ENCODE data around the gene MATN4.

The MATN4 gene

DNA sequence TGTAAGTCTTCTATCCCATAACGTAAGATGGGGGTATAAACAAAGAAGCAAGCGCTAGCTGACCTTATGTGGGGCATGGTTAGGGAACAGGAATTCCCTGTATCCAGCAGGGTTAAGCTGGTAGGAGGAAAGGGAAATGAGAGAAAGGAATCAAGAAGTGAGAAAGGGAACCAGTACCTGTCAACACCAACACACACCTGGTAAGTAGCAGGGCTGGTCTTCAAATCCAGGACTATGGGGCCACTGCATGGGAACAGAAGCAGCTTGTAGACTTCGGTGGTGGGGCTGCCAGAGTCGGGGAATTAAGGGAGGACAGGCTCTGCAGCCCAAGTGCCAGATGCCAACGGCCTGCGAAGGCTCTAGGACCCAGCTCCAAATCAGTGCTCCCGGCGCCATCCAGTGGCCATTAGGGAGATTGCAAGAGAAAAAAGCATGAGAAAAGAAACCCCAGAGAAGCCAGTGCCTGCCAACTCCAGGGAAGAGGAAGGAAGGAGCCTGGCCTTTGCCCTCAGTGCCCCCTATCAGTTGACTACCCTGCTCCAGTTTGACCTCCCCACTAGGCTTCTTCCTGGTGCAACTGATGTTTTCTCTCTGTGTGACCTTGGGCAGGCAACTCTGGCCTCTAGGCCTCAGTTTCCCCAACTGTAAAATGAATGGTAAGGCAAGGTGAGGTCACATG lies 17.3 kb downstream of the MATN4 start:
- DNase-seq (ENCODE audit: low read depth in 2 of 2) = peak; percentile 20 to 43

DNA sequence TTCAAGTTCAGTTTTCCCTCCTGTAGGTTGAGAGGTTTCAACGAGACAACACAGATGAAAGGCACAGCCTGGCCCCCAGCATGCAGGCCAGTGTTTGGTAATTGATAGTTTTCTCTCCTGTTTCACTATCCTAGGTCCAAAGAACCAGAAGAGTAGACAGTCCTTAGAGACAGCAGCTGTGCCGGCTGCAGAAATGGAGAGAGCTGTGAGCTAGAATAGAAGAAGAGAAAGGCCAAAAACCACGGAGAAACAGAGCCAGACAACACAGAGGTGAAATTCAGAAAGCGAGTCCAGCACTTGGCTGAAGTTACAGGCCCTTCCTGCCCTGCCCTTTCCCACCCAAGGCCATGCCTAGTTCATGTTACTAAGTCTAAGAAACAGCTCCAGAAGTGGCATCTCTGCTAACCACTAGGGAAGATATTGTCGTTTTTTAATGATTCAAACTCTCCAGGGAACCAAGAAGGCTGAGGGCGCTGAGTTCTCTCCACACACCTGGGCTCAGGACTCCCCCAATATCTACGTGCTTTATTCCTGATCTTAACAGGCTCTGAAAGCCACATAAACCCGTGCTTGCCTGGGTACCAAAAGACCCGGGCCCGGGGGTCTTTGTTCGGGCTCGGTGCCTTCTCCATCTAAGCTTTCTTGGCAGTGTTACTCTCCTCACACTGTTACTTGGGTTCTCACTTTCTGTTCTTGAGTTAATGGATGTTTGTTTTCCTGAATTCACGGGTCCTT lies 18.0 kb downstream of the MATN4 start:
- DNase-seq (ENCODE audit: low read depth in 2 of 2) = no peak

DNA sequence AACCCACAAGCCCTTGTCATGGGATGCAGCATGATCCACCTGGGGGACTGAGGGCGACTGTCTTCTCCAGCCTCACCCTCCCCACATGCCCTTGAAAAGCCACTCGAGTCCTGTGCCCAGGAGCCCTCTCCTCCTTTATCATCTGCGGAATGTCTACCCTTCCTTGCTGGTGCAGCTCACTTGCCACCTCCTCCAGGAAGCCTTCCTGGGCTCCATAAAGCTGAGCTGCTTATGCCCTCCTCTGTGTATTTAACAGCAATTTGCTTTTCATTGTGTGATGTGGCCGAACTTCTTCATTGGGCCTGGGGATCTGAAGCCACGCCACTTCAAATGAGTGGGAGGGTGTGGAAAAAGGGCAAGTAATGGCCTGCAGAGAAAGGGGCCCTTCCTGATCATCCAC lies 19.2 kb downstream of the MATN4 start:
- no peak for DNase-seq (ENCODE audit: low read depth in 2 of 2)

DNA sequence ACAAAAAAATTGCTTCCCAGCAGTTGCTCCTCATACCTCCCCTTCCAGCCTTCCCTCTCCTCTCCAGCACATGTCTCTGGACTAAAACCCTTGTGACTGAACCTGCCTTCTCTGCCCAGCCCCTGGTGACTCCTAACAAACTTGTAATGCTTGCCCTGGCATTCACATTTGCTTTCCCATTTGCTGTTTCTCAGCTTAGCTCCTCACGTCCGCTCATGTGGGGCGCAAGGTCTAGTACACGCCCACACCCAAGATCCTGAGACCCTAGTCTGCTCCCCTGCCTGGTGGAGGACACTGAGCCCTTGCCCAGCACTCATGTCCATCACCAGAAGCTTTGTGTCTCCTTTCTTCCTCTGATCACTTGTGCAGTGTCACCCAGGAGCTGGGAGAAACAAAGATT lies 19.7 kb downstream of the MATN4 start:
- DNase-seq (ENCODE audit: low read depth in 2 of 2) = no peak

DNA sequence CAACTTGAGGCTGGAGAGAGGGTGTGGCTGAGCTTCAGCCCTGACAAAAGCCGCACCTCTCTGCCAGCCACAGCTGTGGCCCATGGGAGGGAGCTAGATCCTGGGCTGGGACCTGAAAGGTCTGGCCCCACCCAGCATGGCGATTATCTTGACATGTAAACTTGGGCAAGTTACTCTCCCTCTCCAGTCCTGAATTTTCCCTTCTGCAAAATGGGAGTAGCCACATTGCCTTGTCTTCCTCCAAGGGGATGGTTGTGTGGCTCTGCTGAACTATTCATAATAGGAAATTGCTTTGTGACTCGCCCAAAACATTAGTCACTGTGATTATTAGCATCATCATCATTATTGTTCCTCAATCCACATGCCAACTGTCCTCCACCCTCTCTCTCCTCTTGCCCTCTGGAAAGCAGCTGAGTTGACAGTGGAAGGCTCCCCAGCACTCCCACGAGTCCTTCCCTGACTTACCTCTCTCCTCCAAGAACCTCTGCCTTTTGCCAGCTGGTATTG lies 24.5 kb downstream of the MATN4 start:
- DNase-seq (ENCODE audit: low read depth in 2 of 2) = no peak

DNA sequence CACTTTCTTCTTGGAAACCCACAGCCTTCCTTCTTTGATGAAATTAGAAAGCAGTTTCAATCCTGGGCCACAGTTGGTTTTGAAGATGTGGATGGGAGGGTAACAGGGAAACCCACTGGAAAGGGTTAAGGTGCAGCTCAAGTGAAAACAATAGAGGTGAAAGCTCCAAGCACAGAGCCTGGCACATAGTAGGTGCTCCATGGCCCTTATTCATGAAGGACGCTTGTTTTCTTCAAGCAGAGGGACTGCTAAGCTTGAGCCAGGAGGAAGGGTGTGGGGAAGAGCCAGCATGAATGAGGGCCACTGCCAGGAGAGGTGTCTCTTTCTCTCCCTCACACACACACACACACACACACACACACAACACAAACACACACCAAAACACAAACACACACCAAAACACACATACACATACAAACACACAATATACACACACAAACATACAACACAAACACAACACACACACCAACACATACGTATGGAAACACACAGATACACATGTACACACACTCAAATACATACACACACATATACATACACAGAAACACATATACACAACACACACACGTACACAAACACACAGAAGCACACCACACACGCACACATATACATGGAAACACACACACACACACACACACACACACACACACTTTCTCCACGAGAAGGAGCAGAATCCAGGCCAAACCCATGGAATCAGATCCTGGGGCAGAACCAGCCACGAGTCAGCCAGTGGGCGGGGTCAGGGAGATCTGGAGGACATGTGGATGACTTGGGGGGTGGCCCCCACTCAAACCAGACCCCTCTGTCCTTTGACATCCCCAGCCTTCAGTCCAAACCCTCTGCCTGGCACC lies 25.2 kb downstream of the MATN4 start:
- DNase-seq (ENCODE audit: low read depth in 2 of 2) = no peak

DNA sequence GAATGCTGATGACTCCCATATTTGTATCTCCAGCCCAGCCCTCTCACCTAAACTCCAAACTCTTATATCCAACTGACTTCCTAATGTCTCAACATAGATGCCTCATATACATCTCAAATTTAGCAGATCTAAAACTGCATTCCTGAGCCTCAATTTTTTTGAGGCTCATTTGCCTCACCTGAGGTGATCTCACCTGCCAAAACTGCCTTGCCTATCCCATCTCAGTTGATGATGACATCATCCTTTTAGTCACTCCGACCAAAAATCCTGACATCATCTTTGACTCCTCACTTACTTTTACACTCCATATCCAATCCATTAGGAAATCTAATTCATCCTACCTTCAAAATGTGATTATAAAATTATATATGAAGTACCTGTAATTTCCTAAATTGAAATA lies 28.1 kb downstream of the MATN4 start:
- no peak for DNase-seq (ENCODE audit: low read depth in 2 of 2)

DNA sequence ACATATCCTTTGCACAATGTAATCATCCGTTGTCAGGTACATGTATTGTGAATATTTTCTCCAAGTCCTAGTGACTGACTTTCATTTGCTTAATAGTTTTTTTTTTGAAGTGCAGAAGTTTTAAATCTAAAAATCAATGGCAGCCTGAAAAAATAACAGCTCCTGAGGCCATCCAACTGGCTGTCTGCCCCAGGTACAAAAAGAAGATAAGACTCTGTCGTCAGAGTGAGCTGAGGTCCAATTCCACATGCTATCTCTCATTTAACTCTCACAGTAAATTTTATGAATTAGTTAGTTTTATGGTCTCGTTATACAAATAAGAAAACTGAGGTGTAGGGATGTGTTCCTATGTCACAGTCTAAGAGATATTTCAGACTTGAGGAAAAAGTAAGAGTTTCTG lies 32.8 kb downstream of the MATN4 start:
- DNase-seq (ENCODE audit: low read depth in 2 of 2) = no peak

DNA sequence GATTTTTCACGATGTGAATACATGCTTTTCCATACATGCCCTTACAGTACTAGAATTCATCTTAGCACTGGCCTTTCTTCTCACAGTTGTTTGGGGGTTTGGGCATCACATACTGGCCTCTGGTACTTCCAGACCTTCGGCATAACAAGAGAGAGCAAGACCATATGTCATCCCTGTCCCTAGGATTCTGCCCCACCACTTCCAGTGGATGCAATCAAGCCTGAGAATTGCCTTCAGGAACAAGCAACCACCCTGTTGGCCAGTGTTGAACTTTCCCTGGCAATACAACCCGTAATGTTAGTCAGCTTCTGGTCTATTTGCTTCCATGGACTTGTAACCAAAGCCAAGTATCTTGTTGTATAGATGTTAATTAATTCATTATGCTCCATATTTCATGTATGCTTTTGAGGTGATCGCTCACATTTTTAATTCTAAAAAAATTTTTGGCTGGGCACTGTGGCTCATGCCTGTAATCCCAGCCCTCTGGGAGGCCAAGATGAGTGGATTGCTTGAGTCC lies 38.3 kb downstream of the MATN4 start:
- DNase-seq (ENCODE audit: low read depth in 2 of 2) = no peak

DNA sequence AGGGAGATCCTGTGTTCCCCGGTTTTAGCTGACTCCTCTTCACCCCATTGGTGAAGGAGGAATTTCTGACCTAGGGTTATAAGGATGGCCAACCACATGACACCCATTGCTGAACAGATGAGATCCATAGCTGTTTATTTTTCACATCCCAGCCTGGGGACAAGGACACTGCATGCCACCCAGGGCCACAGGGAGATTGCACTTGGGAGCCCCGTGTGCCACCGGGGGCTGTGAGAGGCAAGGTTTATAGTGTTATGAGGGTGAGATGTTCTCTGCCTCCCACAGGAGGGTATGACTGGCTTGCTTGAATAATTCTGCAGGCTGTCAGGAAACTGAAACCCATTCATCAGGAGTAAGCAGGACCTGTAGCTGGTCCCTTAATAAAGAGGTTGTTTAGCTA lies 39.0 kb downstream of the MATN4 start:
- no peak for DNase-seq (ENCODE audit: low read depth in 2 of 2)

DNA sequence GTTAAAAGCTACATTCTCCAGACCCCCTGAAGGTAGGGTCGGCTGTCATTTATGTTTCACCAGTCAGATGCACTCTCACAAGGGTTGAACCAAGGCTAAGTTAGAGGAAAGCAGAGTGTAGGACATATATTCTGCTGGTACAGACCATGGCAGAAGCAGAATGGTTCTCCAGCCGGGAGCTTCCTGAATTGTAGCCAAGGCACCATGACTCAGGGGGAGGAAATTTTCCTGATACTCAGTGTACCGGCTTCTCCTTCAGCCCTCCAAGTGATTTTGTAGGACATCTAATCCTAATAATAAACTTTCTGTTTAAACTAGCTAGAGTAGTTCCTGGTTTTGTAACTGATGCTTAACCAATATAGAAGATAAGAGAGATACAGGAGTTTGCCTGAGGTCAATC lies 39.6 kb downstream of the MATN4 start:
- DNase-seq (ENCODE audit: low read depth in 2 of 2) = no peak

DNA sequence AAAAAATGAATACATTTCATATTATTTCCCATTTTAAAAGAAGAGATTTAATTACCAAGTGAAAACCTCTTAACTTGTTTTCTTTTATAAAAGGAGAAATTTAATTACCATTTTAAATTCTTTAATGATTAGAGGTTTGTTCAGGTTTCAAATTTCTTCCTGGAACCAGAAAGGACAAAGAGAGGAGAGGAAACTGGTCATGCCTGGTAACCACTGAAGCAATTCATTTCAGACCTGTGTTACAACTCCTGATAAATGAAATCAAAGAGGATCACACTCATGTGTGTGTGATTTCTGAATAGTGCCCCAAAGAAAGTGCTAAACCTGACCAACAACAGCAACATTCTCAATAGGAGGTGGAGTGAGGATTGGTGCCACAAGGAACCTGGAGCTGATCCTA lies 41.1 kb downstream of the MATN4 start:
- no peak for DNase-seq (ENCODE audit: low read depth in 2 of 2)

DNA sequence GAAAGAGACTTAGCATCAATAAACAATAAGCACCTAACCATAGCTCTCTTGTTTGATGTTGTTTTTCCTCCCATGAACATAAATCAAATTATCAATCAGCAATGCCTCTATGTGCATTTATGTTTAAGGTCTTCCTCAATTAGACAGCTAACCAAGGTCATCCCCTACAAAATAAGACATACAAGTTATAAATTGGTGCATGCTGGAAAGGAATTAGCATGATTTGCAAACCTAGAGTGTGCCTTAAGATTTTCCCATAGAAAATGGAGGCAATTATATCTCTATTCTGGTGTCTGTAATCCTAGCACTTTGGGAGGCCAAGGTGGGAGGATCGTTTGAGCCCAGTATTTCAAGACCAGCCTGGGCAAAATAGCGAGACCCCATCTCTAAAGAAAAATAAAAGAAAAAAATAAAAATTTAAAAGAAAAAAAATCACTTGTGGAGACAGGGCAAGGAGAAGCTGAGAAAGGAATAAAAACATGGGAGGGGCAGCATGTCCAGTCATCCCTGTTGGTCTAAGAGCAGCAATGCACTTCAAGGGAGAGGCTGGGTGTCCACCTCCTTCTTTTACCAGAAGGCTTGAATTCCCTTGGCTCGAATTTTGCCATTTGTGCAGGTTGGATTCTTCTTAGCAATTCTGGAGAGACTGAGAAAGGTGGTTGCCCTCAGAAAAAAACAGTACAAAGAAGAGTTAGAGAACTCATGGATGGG lies 44.4 kb downstream of the MATN4 start:
- no peak for DNase-seq (ENCODE audit: low read depth in 2 of 2)

DNA sequence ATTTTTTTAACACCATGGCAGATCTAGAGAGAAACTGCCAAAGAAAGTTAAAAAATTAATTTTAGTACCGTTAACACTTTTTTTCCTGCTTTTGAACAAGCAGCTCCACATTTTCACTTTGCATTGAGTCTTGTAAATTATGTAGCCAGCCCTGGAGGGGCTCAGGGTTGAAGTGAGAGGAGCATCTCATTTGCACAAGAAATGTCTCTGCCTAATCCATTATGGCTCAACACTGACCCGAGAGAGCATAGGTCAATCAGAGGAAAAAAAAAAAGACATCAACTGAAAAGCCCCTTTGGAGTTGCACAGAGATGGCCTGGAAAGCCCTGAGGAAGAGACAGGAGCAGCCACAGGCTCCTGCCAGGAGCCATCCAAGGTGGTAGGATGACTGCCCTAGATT lies 49.4 kb downstream of the MATN4 start:
- no peak for DNase-seq (ENCODE audit: low read depth in 2 of 2)

DNA sequence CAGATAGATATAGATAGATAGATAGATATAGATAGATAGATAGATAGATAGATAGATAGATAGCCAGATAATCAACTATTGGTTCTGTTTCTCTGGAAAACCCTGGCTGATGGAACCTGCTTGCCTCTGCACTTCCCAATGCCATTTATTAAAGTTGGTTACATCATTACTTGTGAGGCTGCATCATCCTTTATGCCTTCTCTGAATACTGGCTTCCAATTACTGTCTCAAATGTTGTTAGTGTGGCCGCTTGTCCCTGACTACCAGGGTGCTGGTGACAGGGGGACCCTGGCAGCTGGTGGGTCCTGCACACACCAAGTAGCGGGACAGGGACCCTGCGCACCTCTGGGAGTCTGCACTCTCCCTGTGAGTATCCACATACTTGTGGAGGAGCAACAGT lies 49.8 kb downstream of the MATN4 start:
- no peak for DNase-seq (ENCODE audit: low read depth in 2 of 2)

DNA sequence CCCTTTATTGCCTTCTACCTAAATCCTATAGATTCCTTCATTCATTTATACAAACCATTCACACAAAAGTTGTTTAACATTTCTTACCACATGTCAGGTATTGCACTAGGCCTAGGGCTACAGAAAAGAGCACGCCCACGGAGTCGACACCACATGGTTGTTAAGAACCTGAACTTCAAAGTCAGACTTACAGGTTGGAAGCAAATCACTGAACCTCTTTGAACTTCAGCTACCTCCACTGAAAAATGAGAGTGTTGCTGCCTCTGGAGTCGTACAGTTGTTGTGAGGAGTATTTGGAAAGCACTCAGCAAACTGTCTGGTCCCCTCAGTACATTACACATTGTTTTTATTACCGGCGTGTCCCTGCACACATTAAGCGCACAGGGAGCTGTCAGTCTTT lies 50.4 kb downstream of the MATN4 start:
- DNase-seq (ENCODE audit: low read depth in 2 of 2) = no peak

DNA sequence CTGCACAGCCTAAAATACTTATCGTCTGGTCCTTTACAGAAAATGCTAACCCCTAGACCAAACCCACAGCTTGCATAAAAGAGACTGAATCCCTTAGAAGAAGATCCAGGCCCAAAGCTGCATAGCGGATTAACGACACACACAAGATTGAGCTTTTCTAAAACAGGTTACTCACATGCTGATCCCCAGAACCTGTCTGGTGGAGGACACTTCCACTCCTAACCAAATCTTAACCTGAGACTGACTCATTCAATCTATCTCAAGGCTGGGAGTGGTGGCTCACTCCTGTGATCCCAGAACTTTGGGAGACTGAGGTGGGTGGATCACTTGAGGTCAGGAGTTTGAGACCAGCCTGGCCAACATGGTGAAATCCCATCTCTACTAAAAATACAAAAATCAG lies 50.9 kb downstream of the MATN4 start:
- DNase-seq (ENCODE audit: low read depth in 2 of 2) = no peak

DNA sequence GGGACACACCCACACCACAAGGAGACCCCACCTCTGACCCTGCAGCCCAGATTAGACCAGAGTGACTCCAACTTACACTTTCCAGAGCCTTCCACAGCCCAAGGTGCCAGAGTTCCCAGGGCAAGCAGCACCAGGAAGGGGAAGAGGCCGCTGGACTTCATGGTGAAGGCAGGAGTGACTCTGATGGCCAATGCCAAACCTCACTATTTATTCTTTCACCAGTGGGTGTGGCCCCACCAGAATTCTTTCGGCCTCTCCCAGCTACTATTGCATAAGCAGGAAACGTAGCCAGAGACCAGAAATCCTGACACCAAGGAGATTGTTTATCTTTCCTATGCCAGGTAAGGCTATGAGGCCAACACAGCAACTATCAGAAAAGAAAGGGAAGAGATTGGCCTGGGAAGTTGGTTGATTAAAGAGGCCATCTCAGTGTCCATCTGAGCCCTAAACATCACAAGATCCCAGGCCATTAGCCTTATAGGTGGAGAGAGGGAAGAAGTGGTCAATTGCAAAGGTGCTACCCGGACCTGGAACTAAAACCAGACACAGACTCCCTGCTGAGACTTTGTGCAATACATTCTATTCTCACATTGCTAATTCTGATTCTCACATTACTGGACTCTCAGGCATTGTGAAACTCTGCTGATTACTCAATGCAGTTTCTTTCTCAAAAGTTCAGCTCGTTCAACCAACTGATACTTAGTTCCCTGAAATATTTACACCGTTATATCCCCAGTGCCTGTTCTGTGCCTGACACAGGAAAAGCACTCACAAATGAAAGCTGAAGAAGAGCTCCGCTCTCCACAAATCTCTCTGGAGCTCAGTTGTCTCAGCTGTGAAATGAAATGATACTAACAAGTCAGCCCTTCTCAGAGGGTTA lies 53.5 kb downstream of the MATN4 start, which contains the start of gene SLPI:
SLPI (minus strand) TSS at position 182 of the 880 bp plus-strand sequence; CDS start at position 161, 21 bp downstream.
- DNase-seq (ENCODE audit: low read depth in 2 of 2) = no peak

DNA sequence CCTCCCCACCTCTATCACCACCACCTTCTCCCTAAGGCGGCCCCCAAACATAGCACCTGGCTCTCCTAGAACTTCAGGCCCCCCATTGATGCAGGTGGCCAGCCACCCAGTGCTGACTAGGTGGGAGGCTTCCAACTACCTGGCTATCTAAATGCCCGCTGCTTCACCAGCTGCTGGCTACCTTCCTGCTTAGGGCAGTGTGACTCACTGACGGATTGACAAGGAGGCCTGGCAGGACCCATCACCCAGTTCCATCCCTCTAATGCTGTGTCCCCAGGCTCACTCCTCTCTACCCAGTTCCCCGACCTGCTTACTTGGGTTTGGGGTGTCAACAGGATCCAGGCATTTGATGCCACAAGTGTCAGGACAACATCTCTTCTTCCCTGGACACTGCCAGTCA lies 54.8 kb downstream of the MATN4 start:
- DNase-seq (ENCODE audit: low read depth in 2 of 2) = no peak

DNA sequence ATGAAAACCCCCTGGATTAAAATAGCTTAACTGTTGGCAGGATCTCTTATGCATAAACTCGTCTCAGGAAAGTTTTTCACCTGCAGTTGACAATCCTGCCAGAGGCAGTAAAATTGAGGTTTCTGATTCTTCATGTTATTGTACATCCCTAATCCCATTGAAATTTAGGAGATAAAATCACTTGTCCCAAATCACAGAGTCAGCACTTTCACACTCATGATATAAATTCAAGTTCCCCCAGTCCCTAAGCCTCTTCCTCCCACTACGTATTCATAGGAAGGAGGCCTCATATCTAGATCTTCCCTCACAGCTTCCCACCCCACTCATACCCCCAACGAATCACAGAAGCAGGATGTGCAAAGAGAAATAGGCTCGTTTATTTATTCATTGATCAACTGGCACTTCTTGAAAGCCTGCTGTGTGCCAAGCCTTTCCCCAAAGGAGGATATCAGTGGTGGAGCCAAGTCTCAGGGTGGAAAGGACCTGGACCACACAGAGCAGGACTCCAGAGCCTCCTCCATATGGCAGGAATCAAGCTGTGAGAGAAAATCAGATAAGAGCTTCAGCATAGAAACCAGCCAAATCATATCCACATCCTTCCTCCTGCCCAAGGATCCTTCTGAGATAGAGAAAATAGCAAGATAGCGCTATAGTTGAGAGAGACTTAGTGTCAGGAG lies 56.1 kb downstream of the MATN4 start:
- no peak for DNase-seq (ENCODE audit: low read depth in 2 of 2)
